ENCODE results near the gene SCG5. TPM values are rescaled to one million over a fixed set of nuclear protein-coding genes. Genes with fewer than 3 reads are reported as not detected.

The SCG5 gene
- total and polyA plus RNA-seq, 2 donors (not counting 1 experiment from before 2014, with no cell fraction given), result 27.8 to 39.8 TPM

DNA sequence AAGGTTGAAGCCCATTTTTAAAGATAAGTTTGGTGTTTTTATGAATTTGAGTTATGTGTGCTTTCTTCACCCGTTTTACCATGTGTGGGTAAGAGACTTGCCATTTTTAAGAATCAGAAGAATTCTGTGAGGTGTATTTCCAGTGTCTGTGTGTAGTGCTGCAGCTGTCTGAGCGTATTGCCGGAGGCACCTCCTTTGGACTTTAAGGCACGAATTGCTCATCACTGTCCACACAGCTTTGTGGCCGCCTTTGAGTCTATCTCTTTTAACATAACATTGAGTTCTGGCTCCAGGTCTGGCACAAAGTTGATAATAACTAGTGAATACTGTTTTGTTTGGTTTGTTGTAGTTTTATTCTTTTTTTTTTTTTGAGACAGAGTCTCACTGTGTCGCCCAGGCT is 25.8 kb downstream of the SCG5 start:
- Histone ChIP-seq H2AFZ (ENCODE audit: low read length) (no peak overlapping the region), H3K9me3 (ENCODE audit: control insufficient read depth, insufficient read depth, low read depth, low read length) (no peaks in the 10 kb centered on the region), H4K20me1 (ENCODE audit: control insufficient read depth, extremely low read depth, insufficient read depth, low read length) (no peaks in the 10 kb centered on the region), H3K79me2 (ENCODE audit: control insufficient read depth, insufficient read depth, low read length) (no peaks in the 10 kb centered on the region), H3K27ac (ENCODE audit: insufficient read depth, low read length) (no peak overlapping the region), H3K27me3 (ENCODE audit: control insufficient read depth, insufficient read depth, low read length) (no peaks in the 10 kb centered on the region), H3K4me2 (ENCODE audit: extremely low read depth, insufficient read depth, low read length) (no peak overlapping the region), H3K36me3 (ENCODE audit: control insufficient read depth, insufficient read depth, low read length) (no peaks in the 10 kb centered on the region), H3K4me1 (ENCODE audit: control insufficient read depth, extremely low read depth, insufficient read depth, low read length) (peaks cover 8% of the 10 kb centered on the region), H3K4me3 (replicated peaks in 1 of 4; ENCODE audit: control extremely low read depth in 1 of 4, insufficient read depth in 1 of 4, low read depth in 3 of 4, low read length in 4 of 4) (no peak overlapping the region), H3K9ac (ENCODE audit: insufficient read depth, low read length) (no peak overlapping the region)
- DNase-seq (ENCODE audit: low read depth in 2 of 2), result no peak
- TF ChIP-seq, protein P1, sequence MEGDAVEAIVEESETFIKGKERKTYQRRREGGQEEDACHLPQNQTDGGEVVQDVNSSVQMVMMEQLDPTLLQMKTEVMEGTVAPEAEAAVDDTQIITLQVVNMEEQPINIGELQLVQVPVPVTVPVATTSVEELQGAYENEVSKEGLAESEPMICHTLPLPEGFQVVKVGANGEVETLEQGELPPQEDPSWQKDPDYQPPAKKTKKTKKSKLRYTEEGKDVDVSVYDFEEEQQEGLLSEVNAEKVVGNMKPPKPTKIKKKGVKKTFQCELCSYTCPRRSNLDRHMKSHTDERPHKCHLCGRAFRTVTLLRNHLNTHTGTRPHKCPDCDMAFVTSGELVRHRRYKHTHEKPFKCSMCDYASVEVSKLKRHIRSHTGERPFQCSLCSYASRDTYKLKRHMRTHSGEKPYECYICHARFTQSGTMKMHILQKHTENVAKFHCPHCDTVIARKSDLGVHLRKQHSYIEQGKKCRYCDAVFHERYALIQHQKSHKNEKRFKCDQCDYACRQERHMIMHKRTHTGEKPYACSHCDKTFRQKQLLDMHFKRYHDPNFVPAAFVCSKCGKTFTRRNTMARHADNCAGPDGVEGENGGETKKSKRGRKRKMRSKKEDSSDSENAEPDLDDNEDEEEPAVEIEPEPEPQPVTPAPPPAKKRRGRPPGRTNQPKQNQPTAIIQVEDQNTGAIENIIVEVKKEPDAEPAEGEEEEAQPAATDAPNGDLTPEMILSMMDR (conservative IDR thresholded peaks at IDR 0.05 in 1 of 2, IDR thresholded peaks at IDR 0.05 in 1 of 2; ENCODE audit: low read depth in 1 of 2, low read length in 2 of 2), result no peak
- no peak for TF ChIP-seq EZH2 (IDR thresholded peaks at IDR 0.05; ENCODE audit: low read length, missing control alignments)

DNA sequence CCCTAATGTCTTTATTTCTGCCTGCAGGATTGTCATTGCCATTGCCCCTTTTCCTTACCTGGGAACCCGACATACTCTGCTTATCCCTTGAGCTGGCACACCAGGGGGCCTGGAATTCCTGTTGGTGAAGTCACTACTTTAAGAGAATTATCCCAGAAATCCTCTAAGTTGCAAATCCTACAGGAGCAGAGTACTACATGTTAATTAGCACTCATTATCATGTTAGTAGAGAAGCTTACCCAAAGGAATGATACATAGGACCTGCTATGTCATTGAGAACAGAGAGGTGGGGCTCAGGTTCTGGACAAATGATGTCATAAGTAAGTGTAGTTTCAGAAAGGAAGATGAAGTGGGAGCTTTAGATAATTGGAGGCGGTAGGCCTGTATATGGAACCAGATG is 27.4 kb downstream of the SCG5 start:
- Histone ChIP-seq H2AFZ (ENCODE audit: low read length) (no peak overlapping the region), H3K9ac (ENCODE audit: insufficient read depth, low read length) (no peak overlapping the region), H3K36me3 (ENCODE audit: control insufficient read depth, insufficient read depth, low read length) (no peaks in the 10 kb centered on the region), H3K4me2 (ENCODE audit: extremely low read depth, insufficient read depth, low read length) (no peak overlapping the region), H3K27me3 (ENCODE audit: control insufficient read depth, insufficient read depth, low read length) (no peaks in the 10 kb centered on the region), H3K79me2 (ENCODE audit: control insufficient read depth, insufficient read depth, low read length) (no peaks in the 10 kb centered on the region), H3K9me3 (ENCODE audit: control insufficient read depth, insufficient read depth, low read depth, low read length) (no peaks in the 10 kb centered on the region), H3K4me1 (ENCODE audit: control insufficient read depth, extremely low read depth, insufficient read depth, low read length) (peaks cover 6% of the 10 kb centered on the region), H3K4me3 (replicated peaks in 1 of 4; ENCODE audit: control extremely low read depth in 1 of 4, insufficient read depth in 1 of 4, low read depth in 3 of 4, low read length in 4 of 4) (no peak overlapping the region), H3K27ac (ENCODE audit: insufficient read depth, low read length) (no peak overlapping the region), H4K20me1 (ENCODE audit: control insufficient read depth, extremely low read depth, insufficient read depth, low read length) (no peaks in the 10 kb centered on the region)
- DNase-seq (ENCODE audit: low read depth in 2 of 2), result no peak
- TF ChIP-seq, protein P1 (conservative IDR thresholded peaks at IDR 0.05 in 1 of 2, IDR thresholded peaks at IDR 0.05 in 1 of 2; ENCODE audit: low read depth in 1 of 2, low read length in 2 of 2), result no peak
- no peak for TF ChIP-seq EZH2 (IDR thresholded peaks at IDR 0.05; ENCODE audit: low read length, missing control alignments)

DNA sequence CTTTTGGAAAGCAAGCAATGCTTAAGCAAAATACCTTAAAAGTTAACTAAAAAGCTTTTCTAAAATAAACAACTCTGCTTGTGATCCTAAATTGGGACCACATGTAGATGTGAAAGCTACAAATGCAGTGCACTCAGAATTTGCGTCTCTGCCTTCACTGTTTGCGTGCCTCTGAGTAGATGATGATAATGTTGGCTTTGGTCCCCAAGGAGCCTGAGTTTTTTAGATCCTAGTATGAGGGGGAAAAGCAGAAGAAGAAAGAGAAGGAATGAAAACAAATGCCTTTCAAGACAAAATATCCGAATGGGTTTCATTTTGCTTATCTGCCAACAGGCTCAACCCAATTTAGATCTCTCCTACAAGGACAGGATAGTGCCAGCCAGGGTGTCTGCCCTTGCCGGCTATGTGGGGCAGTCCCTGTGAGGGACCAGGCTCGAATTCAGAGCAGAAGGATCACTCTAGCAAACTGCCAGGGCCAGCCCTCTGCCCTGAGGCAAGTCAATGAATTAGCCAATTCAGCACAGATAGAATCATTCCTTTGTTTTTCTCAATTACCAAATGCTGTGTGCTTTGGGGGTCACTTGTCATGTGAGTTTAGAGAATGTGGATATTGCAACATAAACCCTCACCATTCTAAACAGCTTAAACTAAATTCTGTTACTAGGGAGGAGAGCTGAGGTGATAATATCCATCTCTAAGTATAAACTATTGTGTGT is 28.5 kb downstream of the SCG5 start:
- DNase-seq (ENCODE audit: low read depth in 2 of 2), result peak in 1 of 2 donors; percentile 65
- TF ChIP-seq, protein P1 (conservative IDR thresholded peaks at IDR 0.05 in 1 of 2, IDR thresholded peaks at IDR 0.05 in 1 of 2; ENCODE audit: low read depth in 1 of 2, low read length in 2 of 2), result no peak
- no peak for TF ChIP-seq EZH2 (IDR thresholded peaks at IDR 0.05; ENCODE audit: low read length, missing control alignments)
- H3K4me1 ChIP-seq (ENCODE audit: control insufficient read depth, extremely low read depth, insufficient read depth, low read length), result peaks cover 2% of the 10 kb centered on the region
- H3K9me3 ChIP-seq (ENCODE audit: control insufficient read depth, insufficient read depth, low read depth, low read length), result no peaks in the 10 kb centered on the region
- H3K79me2 ChIP-seq (ENCODE audit: control insufficient read depth, insufficient read depth, low read length), result no peaks in the 10 kb centered on the region
- H2AFZ ChIP-seq (ENCODE audit: low read length), result no peak overlapping the region
- no peak overlapping the region for H3K4me2 ChIP-seq (ENCODE audit: extremely low read depth, insufficient read depth, low read length)
- H3K4me3 ChIP-seq (replicated peaks in 1 of 4; ENCODE audit: control extremely low read depth in 1 of 4, insufficient read depth in 1 of 4, low read depth in 3 of 4, low read length in 4 of 4), result peak overlapping the region in 1 of 4 experiments; percentile 15
- H3K9ac ChIP-seq (ENCODE audit: insufficient read depth, low read length), result no peak overlapping the region
- peak overlapping the region; percentile 18 for H3K27ac ChIP-seq (ENCODE audit: insufficient read depth, low read length)
- H3K36me3 ChIP-seq (ENCODE audit: control insufficient read depth, insufficient read depth, low read length), result no peaks in the 10 kb centered on the region
- H4K20me1 ChIP-seq (ENCODE audit: control insufficient read depth, extremely low read depth, insufficient read depth, low read length), result no peaks in the 10 kb centered on the region
- no peaks in the 10 kb centered on the region for H3K27me3 ChIP-seq (ENCODE audit: control insufficient read depth, insufficient read depth, low read length)
